Measurements from ENCODE around the gene WDR1.

WDR1 gene

GRCh38 chr4:10113362-10114047, 3.1 kb downstream of the WDR1 start:
- no peak for DNase-seq

- DNase-seq, result no peak
Measured at GRCh38 chr4:10112658-10113284, 3.8 kb downstream of the WDR1 start.

GRCh38 chr4:10111067-10111801, 5.4 kb downstream of the WDR1 start:
- no peak for DNase-seq

- DNase-seq, result no peak
Measured at GRCh38 chr4:10109995-10110670, 6.5 kb downstream of the WDR1 start.

- no peak for DNase-seq
Measured at GRCh38 chr4:10108818-10109783, 7.5 kb downstream of the WDR1 start.

DNA sequence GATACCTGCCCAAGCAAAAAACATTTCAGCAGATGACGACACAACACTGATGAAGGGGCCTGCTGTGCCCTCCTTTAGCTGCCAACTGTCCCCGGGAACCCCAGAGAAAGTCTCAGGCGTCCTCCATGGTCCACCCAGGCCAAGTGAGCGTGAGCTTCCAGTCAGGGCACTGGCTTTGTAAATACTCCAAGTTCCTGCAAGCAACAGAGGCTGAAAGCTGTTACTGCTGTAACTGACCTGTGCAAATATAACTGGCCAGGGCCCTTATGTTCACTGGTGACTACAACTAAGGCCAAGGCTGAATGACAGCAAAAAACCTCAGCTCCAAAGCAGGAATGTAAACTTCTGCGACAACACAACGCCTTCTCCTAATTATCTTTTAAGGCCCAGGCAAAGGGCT, 8.2 kb downstream of the WDR1 start:
- DNase-seq, result no peak

- DNase-seq, result no peak
Measured at GRCh38 chr4:10107111-10108091, 9.2 kb downstream of the WDR1 start.

DNA sequence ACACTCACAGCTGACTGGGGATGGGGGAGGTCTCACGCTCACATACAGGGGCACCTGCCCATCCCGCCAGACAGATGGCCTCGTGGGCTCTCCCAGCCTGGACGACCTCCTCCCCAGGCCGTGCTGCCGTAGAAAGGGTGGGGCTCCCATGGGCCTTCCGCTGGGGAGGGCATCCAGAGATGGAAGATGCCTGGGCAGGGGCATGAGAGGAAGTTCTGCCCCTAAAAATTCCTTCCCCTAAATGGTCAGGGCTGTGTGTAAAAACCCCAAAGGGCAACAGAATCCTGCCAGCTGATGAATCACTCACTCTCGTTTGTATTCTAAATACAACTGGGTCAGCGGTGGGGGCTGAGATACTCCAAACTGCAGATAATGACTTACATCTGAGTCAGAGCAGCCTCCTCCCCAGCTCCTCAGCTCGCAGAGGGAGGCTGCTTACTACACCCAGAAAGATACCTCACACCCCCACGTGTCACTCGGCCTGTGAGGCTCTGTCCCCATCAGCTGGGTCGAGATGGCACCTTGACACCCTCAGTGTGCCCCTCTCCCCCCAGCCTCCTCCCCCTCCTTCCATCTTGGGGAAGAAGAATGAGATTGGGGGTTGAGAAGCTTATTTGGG, 10.1 kb downstream of the WDR1 start:
- no peak for DNase-seq

- DNase-seq, result no peak
Measured at GRCh38 chr4:10105920-10106319, 10.7 kb downstream of the WDR1 start.

DNA sequence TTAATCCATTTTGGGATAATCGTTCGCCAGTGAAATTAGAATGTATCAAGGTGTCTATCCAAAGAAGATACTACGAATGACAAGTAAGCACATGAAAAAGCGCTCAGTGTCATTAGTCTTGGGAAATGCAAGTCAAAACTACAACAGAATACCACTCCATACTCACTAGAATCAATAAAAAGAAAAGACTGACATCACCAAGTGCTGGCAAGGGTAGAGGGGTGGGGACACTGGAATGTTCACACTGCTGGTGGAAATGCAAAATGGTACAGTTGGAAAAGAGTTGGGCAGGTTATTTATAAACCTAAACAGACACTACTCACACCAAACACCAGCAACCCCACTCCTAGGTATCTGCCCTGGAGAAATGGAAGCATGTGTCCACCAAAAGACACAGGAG, 11.2 kb downstream of the WDR1 start:
- DNase-seq, result no peak

DNA sequence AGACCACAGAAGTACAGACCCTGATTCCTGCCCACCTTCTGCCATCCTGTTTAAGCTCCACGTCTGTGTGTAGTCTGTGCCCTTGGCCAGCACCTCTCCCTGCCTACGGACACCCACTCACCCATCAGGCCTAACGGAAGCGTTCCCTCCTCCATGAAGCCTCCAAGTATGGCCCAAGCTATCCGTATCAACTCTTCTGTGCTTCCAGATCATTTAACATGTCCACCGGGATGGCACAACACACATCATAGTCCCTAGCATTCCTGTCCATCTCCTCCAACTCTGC, 11.7 kb downstream of the WDR1 start:
- DNase-seq, result no peak

DNA sequence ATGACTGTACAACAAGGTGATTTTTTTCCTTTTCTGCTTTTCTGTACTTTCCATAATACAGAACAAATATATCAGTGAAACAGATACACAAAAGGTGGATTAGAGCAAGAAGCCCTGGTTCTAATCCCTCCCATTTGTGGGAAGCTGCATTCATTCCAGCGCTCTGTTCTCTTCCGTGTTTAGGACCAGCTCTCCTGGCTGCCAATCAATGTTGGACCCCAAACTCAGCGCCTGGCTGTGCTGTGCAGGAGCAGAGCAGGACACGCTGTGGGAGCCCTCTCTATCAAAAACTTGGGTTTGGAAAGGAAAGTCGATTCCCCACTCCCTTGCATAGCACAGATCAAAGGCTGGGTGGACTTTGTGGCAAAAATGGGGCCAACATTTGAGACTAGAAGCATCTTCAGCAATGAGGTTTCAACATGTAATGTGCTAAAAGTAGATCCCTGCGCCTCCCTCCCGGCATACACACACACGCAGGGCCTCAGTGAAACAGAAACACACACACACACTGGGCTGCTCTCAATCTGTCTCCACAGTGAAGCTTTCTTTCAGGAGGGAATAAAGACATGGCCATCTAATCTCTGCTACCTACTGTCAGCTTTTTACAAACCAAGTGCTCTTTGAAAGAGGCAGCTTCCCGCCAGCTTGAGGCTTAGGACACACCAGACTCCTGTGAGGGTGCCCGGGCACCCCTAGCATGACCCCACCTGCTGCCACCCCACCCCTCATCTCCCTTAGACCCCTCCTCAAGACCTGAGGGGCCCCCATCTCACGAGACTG, 12.2 kb downstream of the WDR1 start:
- DNase-seq, result no peak

GRCh38 chr4:10102474-10103332, 13.9 kb downstream of the WDR1 start:
- DNase-seq, result no peak

- DNase-seq, result no peak
Measured at GRCh38 chr4:10101671-10102473, 14.7 kb downstream of the WDR1 start.

GRCh38 chr4:10100734-10101216, 15.8 kb downstream of the WDR1 start:
- DNase-seq, result no peak

DNA sequence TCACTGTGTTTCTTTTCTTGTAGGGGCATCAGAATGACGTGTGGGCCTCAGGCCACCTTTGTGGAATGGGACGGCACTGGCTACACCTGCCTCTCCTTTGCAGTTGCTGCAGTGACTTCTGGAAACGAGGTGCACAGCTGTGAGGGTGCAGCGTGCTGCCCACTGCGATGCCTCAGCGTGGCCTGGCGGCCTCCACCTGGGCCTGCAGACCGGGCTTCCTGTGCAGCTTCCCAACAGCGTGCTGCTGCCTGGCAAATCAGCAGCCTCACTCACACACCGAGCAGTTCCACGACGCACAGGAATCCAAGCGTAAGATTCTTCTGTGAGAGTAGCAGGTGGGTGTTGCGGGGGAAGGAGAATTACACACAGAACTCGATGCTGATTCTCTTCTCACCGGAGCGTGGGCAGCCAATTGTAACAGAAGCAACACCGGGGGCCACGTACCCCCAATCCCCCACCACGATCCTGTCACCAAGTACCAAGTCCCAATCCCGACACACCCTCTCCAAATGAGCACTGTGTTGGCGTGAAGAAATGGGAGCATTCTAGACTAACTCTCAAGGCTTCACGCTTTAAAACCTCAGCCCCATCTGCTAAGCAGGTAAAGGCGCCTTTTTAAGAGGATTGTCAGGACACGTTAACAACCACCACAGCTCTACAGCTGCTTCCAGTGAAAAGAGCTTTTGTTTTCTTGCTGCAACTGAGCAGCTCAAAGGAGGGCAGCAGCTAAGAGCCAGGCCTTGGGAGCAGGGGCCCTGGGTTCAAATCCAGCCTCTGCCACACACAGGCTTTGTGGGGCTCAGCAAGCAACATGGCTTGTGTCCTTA, 16.9 kb downstream of the WDR1 start:
- DNase-seq, result no peak

- no peak for DNase-seq
Measured at GRCh38 chr4:10098780-10099160, 17.8 kb downstream of the WDR1 start.
